H9 (cell line): ENCODE results near the gene RNASE9. TPM values are rescaled to one million over a fixed set of nuclear protein-coding genes. Genes with fewer than 3 reads are reported as not detected.
"Not testable (repeated sequence)": the region's sequence is repeated elsewhere in the genome, so short reads cannot be mapped to it uniquely, and the experiment has no call there.

Experiments
- DNase-seq: peaks from one replicate; pipeline ENCODE4 v3.0.0-alpha.2; 2017
- H2AFZ ChIP-seq: one replicate; pipeline ENCODE4 v1.6.1; 2013; ENCODE audit warnings: mild to moderate bottlenecking, low read length, control low read depth, moderate library complexity
- H2AK5ac ChIP-seq: 2 replicates; pipeline ENCODE4 v1.6.1; 2013; ENCODE audit warnings: low read length, control low read depth, mixed read lengths; ENCODE audit not compliant: insufficient read length
- H2BK120ac ChIP-seq: one replicate; pipeline ENCODE4 v1.6.1; 2013; ENCODE audit warnings: low read depth, mild to moderate bottlenecking, low read length, control low read depth, inconsistent platforms; ENCODE audit not compliant: poor library complexity, severe bottlenecking
- H2BK12ac ChIP-seq: 2 replicates; pipeline ENCODE4 v1.6.1; 2013; ENCODE audit warnings: low read length, control low read depth, mixed read lengths, low read depth; ENCODE audit not compliant: insufficient read length
- H2BK15ac ChIP-seq: 2 replicates; pipeline ENCODE4 v1.6.1; 2013; ENCODE audit warnings: low read depth, low read length, control low read depth
- H2BK20ac ChIP-seq: one replicate; pipeline ENCODE4 v1.6.1; 2013; ENCODE audit warnings: low read depth, mild to moderate bottlenecking, low read length, control low read depth, inconsistent platforms; ENCODE audit not compliant: poor library complexity, severe bottlenecking
- H2BK5ac ChIP-seq: 2 replicates; pipeline ENCODE4 v1.6.1; 2013; ENCODE audit warnings: low read length, control low read depth, mixed read lengths; ENCODE audit not compliant: insufficient read length
- H3K14ac ChIP-seq: 2 replicates; pipeline ENCODE4 v1.6.1; 2013; ENCODE audit warnings: low read length, control low read depth; ENCODE audit not compliant: insufficient read depth
- H3K18ac ChIP-seq: 2 replicates; pipeline ENCODE4 v1.6.1; 2013; ENCODE audit warnings: low read depth, mild to moderate bottlenecking, mixed read lengths, low read length, control low read depth; ENCODE audit not compliant: insufficient read length
- H3K23ac ChIP-seq: 2 replicates; pipeline ENCODE4 v1.6.1; 2013; ENCODE audit warnings: low read length, control low read depth, mixed read lengths, low read depth; ENCODE audit not compliant: insufficient read length
- H3K23me2 ChIP-seq: 2 replicates; pipeline ENCODE4 v1.6.1; 2013; ENCODE audit warnings: low read depth, mild to moderate bottlenecking, mixed read lengths, low read length, control low read depth; ENCODE audit not compliant: insufficient read length, poor library complexity, severe bottlenecking
- H3K27ac ChIP-seq: 2 replicates; pipeline ENCODE4 v1.5.1; 2013; ENCODE audit warnings: low read length, control low read depth, mixed read lengths, low read depth; ENCODE audit not compliant: insufficient read length
- H3K27me3 ChIP-seq: 2 replicates; pipeline ENCODE4 v1.6.1; 2013; ENCODE audit warnings: low read length, control low read depth, inconsistent platforms; ENCODE audit not compliant: insufficient read depth
- H3K4ac ChIP-seq: 2 replicates; pipeline ENCODE4 v1.6.1; 2013; ENCODE audit warnings: low read depth, mild to moderate bottlenecking, control low read depth, inconsistent platforms, low read length, moderate library complexity
- H3K4me1 ChIP-seq: 2 replicates; pipeline ENCODE4 v1.6.1; 2013; ENCODE audit warnings: low read length, control low read depth, inconsistent platforms; ENCODE audit not compliant: insufficient read depth
- H3K4me2 ChIP-seq: 2 replicates; pipeline ENCODE4 v1.6.1; 2013; ENCODE audit warnings: low read length, control low read depth, mixed read lengths; ENCODE audit not compliant: insufficient read length, insufficient read depth
- H3K56ac ChIP-seq: 2 replicates; pipeline ENCODE4 v1.6.1; 2013; ENCODE audit warnings: low read depth, mild to moderate bottlenecking, mixed read lengths, low read length, control low read depth; ENCODE audit not compliant: insufficient read length
- H3K79me1 ChIP-seq: 2 replicates; pipeline ENCODE4 v1.6.1; 2013; ENCODE audit warnings: low read depth, mild to moderate bottlenecking, moderate library complexity, low read length, control low read depth, inconsistent platforms; ENCODE audit not compliant: insufficient read depth, poor library complexity, severe bottlenecking
- H3K79me2 ChIP-seq: 2 replicates; pipeline ENCODE4 v1.6.1; 2013; ENCODE audit warnings: low read length, control low read depth, inconsistent platforms; ENCODE audit not compliant: insufficient read depth
- H3K9ac ChIP-seq: 2 replicates; pipeline ENCODE4 v1.6.1; 2013; ENCODE audit warnings: low read length, control low read depth, mixed read lengths; ENCODE audit not compliant: insufficient read length; ENCODE audit errors: extremely low read depth
- H3K9me3 ChIP-seq: one replicate; pipeline ENCODE4 v1.6.1; 2013; ENCODE audit warnings: low read depth, low read length, inconsistent platforms; ENCODE audit not compliant: control insufficient read depth
- H3T11ph ChIP-seq: one replicate; pipeline ENCODE4 v1.6.1; 2013; ENCODE audit warnings: mild to moderate bottlenecking, low read length, control low read depth, inconsistent platforms
- H4K20me1 ChIP-seq: one replicate; pipeline ENCODE4 v1.6.1; 2013; ENCODE audit not compliant: control insufficient read depth, insufficient read length, insufficient read depth
- H4K5ac ChIP-seq: 2 replicates; pipeline ENCODE4 v1.6.1; 2013; ENCODE audit warnings: low read depth, mild to moderate bottlenecking, mixed read lengths, low read length, control low read depth; ENCODE audit not compliant: insufficient read length
- H4K8ac ChIP-seq: replicated peaks from 2 replicates; pipeline ENCODE4 v1.6.1; 2013; ENCODE audit warnings: low read length, control low read depth, mixed read lengths, low read depth; ENCODE audit not compliant: insufficient read length
- H4K91ac ChIP-seq: 2 replicates; pipeline ENCODE4 v1.6.1; 2013; ENCODE audit warnings: low read depth, mild to moderate bottlenecking, moderate library complexity, mixed read lengths, low read length, control low read depth; ENCODE audit not compliant: insufficient read length
- H3K27ac Mint-ChIP-seq, 3 experiments: 2 replicates in 2 of 3; 3 replicates in 1 of 3; pipeline ENCODE4 v1.8.0; 2020 to 2021; ENCODE audit warnings: mixed read lengths in 3 of 3, mild to moderate bottlenecking in 1 of 3, moderate library complexity in 1 of 3
- H3K27me3 Mint-ChIP-seq: 2 replicates; pipeline ENCODE4 v1.8.0; 2021; ENCODE audit warnings: low read depth, mild to moderate bottlenecking, moderate library complexity, mixed read lengths
- H3K36me3 Mint-ChIP-seq, 3 experiments: 2 replicates in 2 of 3; 3 replicates in 1 of 3; pipeline ENCODE4 v1.8.0; 2020 to 2021; ENCODE audit warnings: low read depth in 3 of 3, mixed read lengths in 3 of 3; ENCODE audit not compliant: insufficient read depth in 1 of 3
- H3K4me1 Mint-ChIP-seq, 2 experiments: 2 replicates each; pipeline ENCODE4 v1.8.0; 2020; ENCODE audit warnings: mixed read lengths in 2 of 2
- H3K4me3 Mint-ChIP-seq, 2 experiments: 2 replicates in 1 of 2; 3 replicates in 1 of 2; pipeline ENCODE4 v1.8.0; 2020 to 2021; ENCODE audit warnings: mild to moderate bottlenecking in 2 of 2, mixed read lengths in 2 of 2, moderate library complexity in 1 of 2
- H3K9me3 Mint-ChIP-seq, 2 experiments: 2 replicates in 1 of 2; 3 replicates in 1 of 2; pipeline ENCODE4 v1.8.0; 2020; ENCODE audit warnings: mild to moderate bottlenecking in 2 of 2, mixed read lengths in 2 of 2, moderate library complexity in 1 of 2
- WGBS: extraction: QIAGEN DNeasy Blood & Tissue Kit; methylation state at CpG from one replicate; pipeline ENCODE4 v1.1.7; 2013; ENCODE audit warnings: missing lambda C conversion rate, low lambda C conversion rate, mixed read lengths; ENCODE audit not compliant: insufficient read length; ENCODE audit errors: extremely low coverage; 5-methylcytosine and 5-hydroxymethylcytosine counted together
- total RNA-seq: library from RNA; stranded (reverse); gene quantifications from 2 replicates; pipeline ENCODE4 v1.2.1, GENCODE V29; 2021

Gene RNASE9
- total RNA-seq, 1 experiment from 2014 or later, result not detected

DNA sequence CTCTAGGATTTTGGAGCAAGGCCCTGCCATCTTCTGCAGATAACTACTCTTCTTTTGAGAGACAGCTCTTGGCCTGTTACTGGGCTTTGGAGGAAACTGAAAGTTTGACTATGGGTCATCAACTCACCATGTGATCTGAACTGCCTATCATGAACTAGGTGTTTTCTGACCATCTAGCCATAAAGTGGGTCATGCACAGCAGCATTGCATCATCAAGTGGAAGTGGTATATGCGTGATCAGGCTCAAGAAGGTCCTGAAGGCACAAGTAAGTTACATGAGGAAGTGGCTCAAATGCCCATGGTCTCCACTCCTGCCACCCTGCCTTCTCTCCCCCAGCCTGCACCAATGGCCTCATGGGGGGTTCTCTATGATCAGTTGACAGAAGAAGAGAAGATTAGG, 9.9 kb upstream of the RNASE9 start:
- not testable (repeated sequence) for H2BK15ac ChIP-seq, H3K4me2 ChIP-seq, H3K79me2 ChIP-seq, H2AFZ ChIP-seq, H3K4me1 ChIP-seq, H3K27ac ChIP-seq, H2AK5ac ChIP-seq, H3K4me3 Mint-ChIP-seq, H3K4ac ChIP-seq, H3K14ac ChIP-seq, H3K23me2 ChIP-seq, H2BK5ac ChIP-seq, H4K8ac ChIP-seq, H2BK20ac ChIP-seq, H4K20me1 ChIP-seq, H3K27me3 ChIP-seq, H4K91ac ChIP-seq, H3T11ph ChIP-seq, H2BK120ac ChIP-seq, H3K27ac Mint-ChIP-seq, H3K56ac ChIP-seq, H3K9me3 ChIP-seq, H3K79me1 ChIP-seq, H3K18ac ChIP-seq, H3K27me3 Mint-ChIP-seq, H2BK12ac ChIP-seq, H4K5ac ChIP-seq, H3K9ac ChIP-seq, H3K23ac ChIP-seq, DNase-seq
- Mint-ChIP-seq H3K4me1 (peaks cover 33 to 36% of the 10 kb centered on the region in 2 experiments), H3K9me3 (peaks cover 13 to 37% of the 10 kb centered on the region in 2 experiments), H3K36me3 (peaks cover 19 to 31% (median 29%) of the 10 kb centered on the region in 3 experiments)
- WGBS, result no CpG with 5 or more reads among the region's 1 CpG

DNA sequence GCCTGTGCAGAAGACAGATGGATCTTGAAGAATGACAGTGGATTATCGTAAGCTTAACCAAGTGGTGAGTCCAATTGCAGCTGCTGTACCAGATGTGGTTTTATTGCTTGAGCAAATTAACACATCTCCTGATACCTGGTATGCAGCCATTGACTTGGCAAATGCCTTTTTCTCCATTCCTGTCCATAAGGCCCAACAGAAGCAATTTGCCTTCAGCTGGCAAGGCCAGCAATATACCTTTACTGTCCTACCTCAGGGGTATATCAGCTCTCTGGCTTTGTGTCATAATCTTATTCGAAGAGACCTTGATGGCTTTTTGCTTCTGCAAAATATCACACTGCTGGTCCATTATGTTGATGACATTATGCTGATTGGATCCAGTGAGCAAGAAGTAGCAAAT, 9.0 kb upstream of the RNASE9 start:
- not testable (repeated sequence) for H2BK12ac ChIP-seq, H3K9me3 ChIP-seq, H3K27me3 ChIP-seq, H3K27ac ChIP-seq, H4K91ac ChIP-seq, DNase-seq, H2BK15ac ChIP-seq, H3K14ac ChIP-seq, H3T11ph ChIP-seq, H3K23ac ChIP-seq, H3K18ac ChIP-seq, H3K4me1 ChIP-seq, H2AFZ ChIP-seq, H2AK5ac ChIP-seq, H3K9ac ChIP-seq, H3K4me2 ChIP-seq, H3K79me2 ChIP-seq, H2BK5ac ChIP-seq, H2BK120ac ChIP-seq, H3K56ac ChIP-seq, H4K8ac ChIP-seq, H2BK20ac ChIP-seq, H3K27me3 Mint-ChIP-seq, H4K20me1 ChIP-seq, H3K23me2 ChIP-seq, H3K79me1 ChIP-seq, H3K4me3 Mint-ChIP-seq, H3K27ac Mint-ChIP-seq, H4K5ac ChIP-seq, H3K4ac ChIP-seq
- peaks cover 32 to 34% of the 10 kb centered on the region in 2 experiments for H3K4me1 Mint-ChIP-seq
- no CpG with 5 or more reads among the region's 2 CpGs for WGBS
- H3K36me3 Mint-ChIP-seq, result peaks cover 18 to 31% (median 29%) of the 10 kb centered on the region in 3 experiments
- H3K9me3 Mint-ChIP-seq, result peaks cover 13 to 37% of the 10 kb centered on the region in 2 experiments
